Aorta (tissue), 5 donors: ENCODE data around the gene DPP6. TPM values are rescaled to one million over a fixed set of nuclear protein-coding genes. Genes with fewer than 3 reads are reported as not detected.
A peak's percentile ranks its signal among the peaks of the same experiment; 100 is the strongest.
"Not testable (repeated sequence)": the region's sequence is repeated elsewhere in the genome, so short reads cannot be mapped to it uniquely, and the experiment has no call there.

Experiments
- ATAC-seq: fragments of 200-7000 bp; cut with Tn5 transposase; one replicate; pipeline ENCODE4 v1.9.1; 2022; ENCODE audit warnings: moderate library complexity; ENCODE audit not compliant: low FRiP score
- DNase-seq, 2 donors: peaks; one replicate each; pipeline ENCODE4 v3.0.0-alpha.2; 2020
- H3K27ac ChIP-seq, 2 donors: one replicate each; pipeline ENCODE4 v1.5.1; 2013; ENCODE audit warnings: low read length in 2 of 2, mild to moderate bottlenecking in 2 of 2, moderate library complexity in 2 of 2, control low read depth in 1 of 2, inconsistent platforms in 1 of 2, low read depth in 1 of 2
- H3K27me3 ChIP-seq, 2 donors: one replicate each; pipeline ENCODE4 v1.6.1; 2013; ENCODE audit warnings: control low read depth in 1 of 2, low read length in 1 of 2, mild to moderate bottlenecking in 1 of 2, moderate library complexity in 1 of 2; ENCODE audit not compliant: insufficient read depth in 2 of 2, control insufficient read depth in 1 of 2
- H3K36me3 ChIP-seq, 2 donors: one replicate each; pipeline ENCODE4 v1.6.1; 2013; ENCODE audit warnings: control low read depth in 1 of 2, low read length in 1 of 2, mild to moderate bottlenecking in 1 of 2; ENCODE audit not compliant: insufficient read depth in 2 of 2, control insufficient read depth in 1 of 2
- H3K4me1 ChIP-seq, 2 donors: one replicate each; pipeline ENCODE4 v1.6.1; 2013; ENCODE audit warnings: low read length in 2 of 2, control low read depth in 1 of 2, mild to moderate bottlenecking in 1 of 2, moderate library complexity in 1 of 2; ENCODE audit not compliant: insufficient read depth in 2 of 2, control insufficient read depth in 1 of 2
- H3K4me3 ChIP-seq, 2 donors: one replicate each; pipeline ENCODE4 v1.5.1; 2013; ENCODE audit warnings: low read length in 2 of 2, control low read depth in 1 of 2, mild to moderate bottlenecking in 1 of 2
- H3K9me3 ChIP-seq: one replicate; pipeline ENCODE4 v1.6.1; 2013; ENCODE audit warnings: mild to moderate bottlenecking, low read length; ENCODE audit not compliant: control insufficient read depth
- WGBS, 2 donors: extraction: QIAGEN DNeasy Blood & Tissue Kit; methylation state at CpG; one replicate each; pipeline ENCODE4 v1.1.7; 2013; 5-methylcytosine and 5-hydroxymethylcytosine counted together
- intact Hi-C, 2 donors: fragments of 100-400 bp; cut with DNase I; formaldehyde crosslinking; loops; one replicate each; pipeline versions ENCODE4 v1.14.2 to v1.15.0; 2022
- polyA plus RNA-seq, 2 donors: library from polyadenylated mRNA; stranded (reverse); fragments of 200-250 nt; gene quantifications; one replicate each; pipeline ENCODE4 v1.2.3, GENCODE V29; 2013
- total RNA-seq, 2 donors: library from RNA; stranded (reverse); fragmentation: NEBNext Ultra II Directional; extraction: Animal tissue kit (Norgen Biotek cat#: 25700); gene quantifications; one replicate each; pipeline ENCODE4 v1.2.1, GENCODE V29; 2021
- donor health status: healthy with polysubstance abuse.
- donor health status: Bipolar disorder and iron deficiency.
- donor health status: DM: no; HTN: no; CAD: no.
- donor health status: DM: no; HTN: no; CAD: no.
- donor health status: DM: yes; HTN: yes; CAD: no.

Gene DPP6
- total and polyA plus RNA-seq, 4 donors: 0.69 TPM; not detected in 3

DNA sequence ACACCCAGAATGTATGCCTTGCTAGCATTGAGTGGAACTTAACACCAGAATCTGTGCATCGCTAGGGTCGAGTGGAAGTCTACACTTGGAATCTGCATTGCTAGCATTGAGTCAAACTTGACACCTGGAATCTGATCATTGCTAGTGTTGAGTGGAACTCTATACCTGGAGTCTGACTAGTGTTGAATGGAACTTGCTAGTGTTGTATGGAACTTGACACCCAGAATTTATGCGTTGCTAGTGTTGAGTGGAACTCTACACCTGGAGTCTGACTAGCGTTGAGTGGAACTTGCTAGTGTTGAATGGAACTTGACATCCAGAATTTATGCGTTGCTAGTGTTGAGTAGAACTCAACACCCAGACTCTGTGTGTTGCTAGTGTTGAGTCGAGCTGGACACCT is 110.7 kb downstream of the DPP6 start:
- H3K4me3 ChIP-seq, H3K36me3 ChIP-seq, H3K27me3 ChIP-seq, H3K4me1 ChIP-seq, H3K27ac ChIP-seq, DNase-seq, intact Hi-C loops, H3K9me3 ChIP-seq, ATAC-seq: not testable (repeated sequence)
- 83 to 87% methylated on average over 4 to 5 of the region's 6 CpGs for WGBS, 2 donors

DNA sequence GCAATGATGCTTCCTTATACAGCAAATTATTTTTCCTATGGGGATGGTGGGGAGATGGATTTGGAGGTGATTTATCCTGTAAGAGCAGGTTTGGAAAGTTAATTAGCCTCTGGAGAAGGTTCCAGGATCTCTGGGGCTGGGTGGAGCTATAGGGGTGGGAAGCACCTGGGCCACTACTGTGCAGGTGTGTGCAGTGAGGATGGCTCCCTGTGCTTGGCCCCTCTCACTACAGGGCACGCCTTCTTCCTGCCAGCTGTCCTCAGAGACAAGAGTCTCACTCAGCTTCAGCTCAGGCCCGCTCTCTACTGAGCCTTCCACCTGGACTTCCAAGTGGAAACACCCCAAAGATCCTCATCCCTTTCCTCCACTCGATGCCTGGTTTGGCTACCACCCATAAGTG is 111.4 kb downstream of the DPP6 start:
- H3K4me1 ChIP-seq, H3K27me3 ChIP-seq, intact Hi-C loops, H3K9me3 ChIP-seq, H3K36me3 ChIP-seq, H3K27ac ChIP-seq, H3K4me3 ChIP-seq, DNase-seq: not testable (repeated sequence)
- ATAC-seq: peak; percentile 43
- WGBS, 2 donors: 40 to 95% methylated on average over 1 to 2 of the region's 3 CpGs

DNA sequence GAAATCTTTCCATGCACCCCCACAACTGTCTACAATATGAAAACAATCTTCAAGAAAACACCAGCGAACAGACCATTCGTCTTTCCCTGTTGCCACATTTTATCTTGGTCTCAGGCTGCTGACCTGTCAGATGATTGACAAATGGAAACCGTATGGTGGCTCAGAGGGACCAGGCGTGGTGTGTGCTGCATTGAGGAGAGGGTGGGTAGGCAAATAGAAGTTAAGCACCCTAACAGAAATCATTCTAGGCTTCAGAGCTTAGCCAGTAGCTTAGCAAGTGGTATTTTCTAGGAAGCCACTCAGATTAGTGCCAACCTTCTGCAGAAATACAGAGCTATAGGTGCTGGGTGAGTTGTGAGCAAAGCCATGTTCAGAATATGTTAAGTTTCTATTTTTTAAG is 114.9 kb downstream of the DPP6 start:
- WGBS, 2 donors: 2 to 5% methylated on average over 2 to 3 of the region's 4 CpGs
- ATAC-seq: no peak
- no peaks in the 10 kb centered on the region for H3K36me3 ChIP-seq
- H3K9me3 ChIP-seq: no peaks in the 10 kb centered on the region
- no peaks in the 10 kb centered on the region for H3K4me1 ChIP-seq
- no peak overlapping the region for H3K27ac ChIP-seq
- no peaks in the 10 kb centered on the region for H3K27me3 ChIP-seq
- intact Hi-C loops: no loop called here
- H3K4me3 ChIP-seq: no peak overlapping the region
- no peak for DNase-seq

DNA sequence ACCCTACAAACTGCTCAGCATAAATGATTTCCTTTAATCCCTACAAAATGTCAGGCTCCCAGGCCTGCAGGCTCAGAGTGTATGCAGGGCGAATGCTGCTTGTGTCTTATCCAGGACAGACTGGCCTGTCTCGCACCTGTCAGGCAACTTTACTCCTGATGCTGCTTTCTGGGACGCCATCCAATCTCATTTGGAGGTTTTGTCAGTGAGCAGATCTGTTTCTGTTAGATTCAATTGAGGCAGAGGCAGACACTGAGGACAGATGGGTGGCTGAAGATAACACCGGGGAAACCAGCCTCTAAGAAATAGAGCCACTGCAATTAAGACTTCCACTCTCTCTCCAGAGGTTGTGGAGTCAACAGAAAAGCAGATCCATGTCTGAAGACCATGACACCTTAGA is 115.6 kb downstream of the DPP6 start:
- H3K4me1 ChIP-seq: no peaks in the 10 kb centered on the region
- no peaks in the 10 kb centered on the region for H3K27me3 ChIP-seq
- no peak overlapping the region for H3K4me3 ChIP-seq
- no peaks in the 10 kb centered on the region for H3K9me3 ChIP-seq
- intact Hi-C loops: no loop called here
- ATAC-seq: no peak
- H3K27ac ChIP-seq: no peak overlapping the region
- 54 to 64% methylated on average over 4 of the region's 4 CpGs for WGBS, 2 donors
- no peaks in the 10 kb centered on the region for H3K36me3 ChIP-seq
- DNase-seq: no peak

DNA sequence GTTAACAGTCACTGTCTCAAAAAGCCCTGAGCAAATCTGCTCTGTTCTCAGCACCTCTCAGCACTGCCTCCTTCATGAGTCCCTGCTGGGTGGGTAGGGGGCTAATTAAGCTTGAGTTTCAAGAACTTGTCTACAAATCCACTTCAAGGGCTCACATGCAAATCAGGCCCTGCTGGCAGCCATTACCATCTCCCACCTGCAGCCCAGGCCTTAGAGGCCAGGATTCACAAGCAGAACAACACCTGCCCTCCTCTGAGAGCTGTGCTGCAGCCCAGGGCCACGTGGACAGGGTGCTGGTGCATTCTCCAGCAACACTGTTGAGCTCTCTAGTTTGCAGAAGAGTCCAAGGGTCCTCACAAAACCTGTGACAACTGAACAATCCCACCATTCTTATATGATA is 119.2 kb downstream of the DPP6 start:
- WGBS, 2 donors: 0 to 7% methylated on average over 1 of the region's 1 CpG
- no peaks in the 10 kb centered on the region for H3K9me3 ChIP-seq
- no peaks in the 10 kb centered on the region for H3K36me3 ChIP-seq
- DNase-seq: no peak
- no peaks in the 10 kb centered on the region for H3K27me3 ChIP-seq
- no peaks in the 10 kb centered on the region for H3K4me1 ChIP-seq
- H3K4me3 ChIP-seq: no peak overlapping the region
- H3K27ac ChIP-seq: no peak overlapping the region
- no peak for ATAC-seq
- intact Hi-C loops: no loop called here

DNA sequence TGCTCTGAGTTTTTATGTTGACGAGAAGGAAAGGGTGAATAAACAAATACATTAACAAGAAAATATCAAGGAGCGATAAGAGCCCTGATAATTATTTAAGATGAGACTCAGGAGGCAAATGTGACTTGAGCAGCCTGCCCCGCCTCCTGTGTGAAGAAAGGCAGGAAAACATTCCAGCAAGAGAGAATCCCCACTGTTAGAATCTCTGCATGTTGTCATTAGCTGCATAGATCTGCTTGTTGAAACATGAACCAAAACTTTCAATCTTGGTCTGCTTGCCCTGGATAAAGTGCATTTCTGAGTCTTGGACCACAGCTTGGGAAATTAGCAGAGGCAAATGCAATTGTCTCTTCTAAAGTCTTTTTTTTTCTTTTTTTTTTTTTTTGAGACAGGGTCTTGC is 120.0 kb downstream of the DPP6 start:
- Histone ChIP-seq H3K27me3 (no peaks in the 10 kb centered on the region), H3K36me3 (no peaks in the 10 kb centered on the region), H3K27ac (no peak overlapping the region), H3K4me3 (no peak overlapping the region), H3K9me3 (no peaks in the 10 kb centered on the region), H3K4me1 (no peaks in the 10 kb centered on the region)
- 59 to 73% methylated on average over 3 of the region's 3 CpGs for WGBS, 2 donors
- DNase-seq: no peak
- intact Hi-C loops: no loop called here
- ATAC-seq: no peak

DNA sequence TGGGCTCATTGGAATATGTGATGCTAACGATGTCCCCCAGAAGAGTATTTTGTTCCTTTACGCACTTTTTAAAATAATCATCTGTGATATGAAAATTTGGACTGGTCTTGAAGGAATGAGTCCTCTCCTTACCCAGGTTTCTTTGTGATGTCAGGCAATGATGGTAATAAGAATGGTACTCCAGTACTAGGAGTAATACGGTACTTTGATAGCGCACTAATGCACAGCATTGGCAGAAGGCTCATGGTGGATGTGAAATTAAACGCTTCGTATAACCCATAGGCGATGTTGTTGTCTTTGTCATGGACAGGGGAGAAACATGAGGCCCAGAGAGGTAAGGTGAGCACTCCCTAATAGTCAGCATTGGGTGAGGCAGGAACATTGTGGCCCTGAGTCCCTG is 125.4 kb downstream of the DPP6 start:
- WGBS, 2 donors: 87% methylated on average over 7 of the region's 7 CpGs
- DNase-seq: no peak
- intact Hi-C loops: no loop called here

DNA sequence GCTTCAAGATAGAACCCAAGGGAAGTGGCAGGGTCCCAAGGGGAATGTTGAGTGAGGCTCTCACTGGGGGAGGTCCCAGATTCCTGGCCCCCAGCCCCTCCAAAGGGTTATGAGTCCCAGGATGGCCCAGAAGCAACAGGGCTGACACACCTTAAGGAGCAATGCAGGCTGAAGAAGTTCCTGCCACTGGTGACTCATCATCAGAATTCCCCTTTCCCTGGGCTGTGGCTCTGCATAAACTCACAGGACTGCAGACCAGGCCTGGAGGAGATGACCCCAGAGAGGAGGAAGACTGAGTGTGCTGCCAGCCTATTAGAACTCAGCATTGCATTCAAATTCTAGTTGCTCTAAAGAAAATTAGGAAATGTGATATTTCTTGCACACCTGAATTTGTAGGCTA is 126.7 kb downstream of the DPP6 start:
- Histone ChIP-seq H3K4me1 (no peaks in the 10 kb centered on the region), H3K27ac (no peak overlapping the region), H3K36me3 (no peaks in the 10 kb centered on the region), H3K9me3 (no peaks in the 10 kb centered on the region), H3K4me3 (no peak overlapping the region), H3K27me3 (no peaks in the 10 kb centered on the region)
- intact Hi-C loops: no loop called here
- DNase-seq: no peak
- no peak for ATAC-seq

More for the DNA sequence above, 125.4 kb downstream of the DPP6 start:
- Histone ChIP-seq H3K4me3 (no peak overlapping the region), H3K4me1 (no peaks in the 10 kb centered on the region), H3K36me3 (no peaks in the 10 kb centered on the region), H3K9me3 (no peaks in the 10 kb centered on the region), H3K27ac (no peak overlapping the region), H3K27me3 (no peaks in the 10 kb centered on the region)
- ATAC-seq: no peak

DNA sequence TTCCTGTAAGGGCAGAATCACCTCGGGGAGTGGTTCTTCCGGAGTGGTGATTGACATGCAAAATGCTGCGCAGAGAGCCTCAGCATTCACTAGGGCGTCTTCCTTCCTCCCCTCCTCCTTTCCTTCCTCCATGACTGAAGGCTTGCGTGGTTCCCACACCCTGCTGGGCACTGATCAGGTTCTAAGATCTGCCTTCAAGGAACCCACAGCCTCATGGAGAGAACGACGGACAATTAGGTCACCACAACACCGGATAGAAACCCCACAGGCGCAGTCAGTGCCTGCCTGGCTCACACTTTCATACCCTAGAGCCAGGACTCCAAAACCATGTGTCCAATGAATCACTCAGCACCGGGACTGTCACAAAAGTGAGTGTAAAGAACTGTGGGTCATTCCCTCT is 131.3 kb downstream of the DPP6 start:
- Histone ChIP-seq H3K36me3 (no peaks in the 10 kb centered on the region), H3K27me3 (no peaks in the 10 kb centered on the region), H3K4me3 (no peak overlapping the region), H3K9me3 (no peaks in the 10 kb centered on the region), H3K27ac (no peak overlapping the region), H3K4me1 (no peaks in the 10 kb centered on the region)
- whole genome bisulfite sequencing, 2 donors: 28 to 32% methylated on average over 10 of the region's 10 CpGs
- intact Hi-C loops: no loop called here
- no peak for DNase-seq
- no peak for ATAC-seq
